Stimulated activated CD4-positive, alpha-beta T cell treated with anti-CD3 and anti-CD28 coated beads, Interleukin-2, amount 100 ng/mL, for 48 hours (primary cell): ENCODE results near the gene QRFP.

ENCODE experiments used
- DNase-seq, 2 donors: peaks; one replicate each; pipeline ENCODE4 v3.0.0-alpha.2; 2020

The QRFP gene

GRCh38 chr9:130896233-130897014 is at the start of gene QRFP:
QRFP (minus strand) TSS chr9:130896812; CDS start chr9:130893838, 2,974 bp downstream.
- DNase-seq, result no peak

- no peak for DNase-seq
Observed at GRCh38 chr9:130945173-130945572, 48.6 kb upstream of the QRFP start.

GRCh38 chr9:130944510-130945058 is 48.0 kb upstream of the QRFP start:
- DNase-seq, result no peak

GRCh38 chr9:130943777-130944176 is 47.2 kb upstream of the QRFP start:
- DNase-seq, result no peak

GRCh38 chr9:130943221-130943620 is 46.6 kb upstream of the QRFP start:
- no peak for DNase-seq

GRCh38 chr9:130942679-130943078 is 46.1 kb upstream of the QRFP start:
- DNase-seq, result no peak

GRCh38 chr9:130942084-130942483 is 45.5 kb upstream of the QRFP start:
- no peak for DNase-seq

GRCh38 chr9:130940693-130941576 is 44.3 kb upstream of the QRFP start:
- DNase-seq, result peak; percentile 69 to 75

- DNase-seq, result no peak
Observed at GRCh38 chr9:130940027-130940549, 43.5 kb upstream of the QRFP start.

- no peak for DNase-seq
Observed at GRCh38 chr9:130939405-130940026, 42.9 kb upstream of the QRFP start.

GRCh38 chr9:130938652-130939404 is 42.2 kb upstream of the QRFP start, which contains the start of gene FIBCD1:
FIBCD1 (minus strand) TSS chr9:130939247; CDS start chr9:130938607, 640 bp downstream.
- DNase-seq, result peak; percentile 21 to 32

GRCh38 chr9:130938184-130938651 is 41.6 kb upstream of the QRFP start:
- DNase-seq, result no peak

- no peak for DNase-seq
Observed at GRCh38 chr9:130937146-130938076, 40.8 kb upstream of the QRFP start.

GRCh38 chr9:130936285-130937117 is 39.9 kb upstream of the QRFP start:
- no peak for DNase-seq

GRCh38 chr9:130935648-130936271 is 39.1 kb upstream of the QRFP start:
- no peak for DNase-seq

- no peak for DNase-seq
Observed at GRCh38 chr9:130934702-130935647, 38.4 kb upstream of the QRFP start.

- no peak for DNase-seq
Observed at GRCh38 chr9:130934246-130934645, 37.6 kb upstream of the QRFP start.
